Thyroid gland (tissue), 4 donors: ENCODE measurements around the gene DNMT3A.

Experiments
- POLR2A ChIP-seq, 2 donors: fragments of 450-650 bp; IDR thresholded peaks; one replicate each; pipeline ENCODE4 v1.6.1; 2017; ENCODE audit warnings: antibody characterized with exemption in 2 of 2, mild to moderate bottlenecking in 2 of 2, moderate library complexity in 1 of 2
- TF ChIP-seq, protein P1 (sequence below), 6 experiments: fragments of 200-600 bp in 3 of 6; fragments of 450-650 bp in 3 of 6; sonication (generic) in 3 of 6; IDR thresholded peaks; one replicate each; pipeline ENCODE4 v1.5.1; 2016 to 2019; ENCODE audit warnings: antibody characterized with exemption in 6 of 6, mild to moderate bottlenecking in 2 of 6, inconsistent platforms in 1 of 6, moderate library complexity in 1 of 6

DNA sequence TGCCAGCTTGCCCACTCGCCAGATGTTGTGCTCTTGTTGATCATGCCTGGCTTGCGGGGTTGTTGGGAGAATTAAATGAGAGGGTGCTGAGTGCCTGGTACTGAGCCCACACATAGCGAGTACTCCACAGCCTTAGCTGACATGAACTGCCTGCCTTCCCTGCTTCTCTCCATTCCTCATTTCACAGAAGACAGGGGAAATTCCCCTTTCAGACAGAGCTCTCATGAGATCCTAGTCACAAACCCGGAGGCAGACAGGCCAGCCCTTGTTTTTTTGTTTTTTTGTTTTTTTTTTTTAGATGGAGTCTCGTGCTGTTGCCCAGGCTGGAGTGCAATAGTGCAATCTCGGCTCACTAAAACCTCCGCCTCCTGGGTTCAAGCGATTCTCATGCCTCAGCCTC, 17.1 kb upstream of the DNMT3A start:
- TF ChIP-seq POLR2A (IDR thresholded peaks at IDR 0.05), result no peak
- TF ChIP-seq, protein P1, sequence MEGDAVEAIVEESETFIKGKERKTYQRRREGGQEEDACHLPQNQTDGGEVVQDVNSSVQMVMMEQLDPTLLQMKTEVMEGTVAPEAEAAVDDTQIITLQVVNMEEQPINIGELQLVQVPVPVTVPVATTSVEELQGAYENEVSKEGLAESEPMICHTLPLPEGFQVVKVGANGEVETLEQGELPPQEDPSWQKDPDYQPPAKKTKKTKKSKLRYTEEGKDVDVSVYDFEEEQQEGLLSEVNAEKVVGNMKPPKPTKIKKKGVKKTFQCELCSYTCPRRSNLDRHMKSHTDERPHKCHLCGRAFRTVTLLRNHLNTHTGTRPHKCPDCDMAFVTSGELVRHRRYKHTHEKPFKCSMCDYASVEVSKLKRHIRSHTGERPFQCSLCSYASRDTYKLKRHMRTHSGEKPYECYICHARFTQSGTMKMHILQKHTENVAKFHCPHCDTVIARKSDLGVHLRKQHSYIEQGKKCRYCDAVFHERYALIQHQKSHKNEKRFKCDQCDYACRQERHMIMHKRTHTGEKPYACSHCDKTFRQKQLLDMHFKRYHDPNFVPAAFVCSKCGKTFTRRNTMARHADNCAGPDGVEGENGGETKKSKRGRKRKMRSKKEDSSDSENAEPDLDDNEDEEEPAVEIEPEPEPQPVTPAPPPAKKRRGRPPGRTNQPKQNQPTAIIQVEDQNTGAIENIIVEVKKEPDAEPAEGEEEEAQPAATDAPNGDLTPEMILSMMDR (IDR thresholded peaks at IDR 0.05), result no peak
